HepG2 (cell line): ENCODE data around the gene PITRM1. TPM values are rescaled to one million over a fixed set of nuclear protein-coding genes. Genes with fewer than 3 reads are reported as not detected.

Source experiments
- ATAC-seq: fragments of 200-7000 bp; cut with Tn5 transposase; 3 replicates; pipeline ENCODE4 v1.9.1; 2020; ENCODE audit warnings: mild to moderate bottlenecking, moderate library complexity
- BruUV-seq: library from RNA; stranded (reverse); fragments of 400-500 nt; replicated peaks from 2 replicates; lab custom pipeline; 2021; lab: Mats Ljungman, UMichigan
- CTCF ChIA-PET: fragments of 300-600 bp; formaldehyde crosslinking; extraction: SDS; loops from one replicate; lab custom pipeline; 2021; ENCODE audit warnings: low total read pairs, inconsistent platforms, low intra/inter-chr PET ratio; lab: Yijun Ruan, JAX
- POLR2A ChIA-PET: fragments of 350-600 bp; sonication (Branson Sonifier 250); formaldehyde crosslinking; loops from one replicate; lab custom pipeline; 2020; ENCODE audit warnings: antibody characterized with exemption, inconsistent platforms; lab: Yijun Ruan, JAX
- DNase-seq: peaks from one replicate; pipeline ENCODE4 v3.0.0-alpha.2; 2015; ENCODE audit warnings: low spot score
- FAIRE-seq: peaks from 3 replicates; lab custom pipeline; 2011; peaks lifted over from hg19 to GRCh38; lab: Jason Lieb, UNC
- H2AFZ ChIP-seq: one replicate; pipeline ENCODE4 v1.6.1; 2011; ENCODE audit warnings: low read length, inconsistent platforms
- H3K27ac ChIP-seq: fragments of 300-600 bp; 3 replicates; pipeline ENCODE4 v1.8.0; 2011; ENCODE audit warnings: mixed run types, mild to moderate bottlenecking, mixed read lengths, low read length, inconsistent platforms; ENCODE audit not compliant: insufficient read depth; ENCODE audit errors: extremely low read length
- H3K27me3 ChIP-seq, 2 experiments: fragments of 200-600 bp in 1 of 2; 2 replicates in 1 of 2; 3 replicates in 1 of 2; pipeline versions ENCODE4 v1.6.0 to v1.8.0; 2011; ENCODE audit warnings: low read length in 2 of 2, mild to moderate bottlenecking in 2 of 2, moderate library complexity in 2 of 2, inconsistent platforms in 1 of 2; ENCODE audit not compliant: insufficient read depth in 2 of 2, control insufficient read depth in 1 of 2
- H3K36me3 ChIP-seq, 2 experiments: fragments of 200-600 bp in 1 of 2; replicated peaks in 1 of 2; 2 replicates in 1 of 2; 3 replicates in 1 of 2; pipeline versions ENCODE4 v1.5.1 to v1.8.0; 2011; ENCODE audit warnings: low read length in 2 of 2, inconsistent platforms in 1 of 2; ENCODE audit not compliant: insufficient read depth in 2 of 2, control insufficient read depth in 1 of 2
- H3K4me1 ChIP-seq: 2 replicates; pipeline ENCODE4 v1.5.1; 2012; ENCODE audit warnings: low read length, inconsistent platforms; ENCODE audit not compliant: insufficient read depth
- H3K4me2 ChIP-seq: 2 replicates; pipeline ENCODE4 v1.6.0; 2011; ENCODE audit warnings: low read depth, low read length, inconsistent platforms
- H3K4me3 ChIP-seq, 3 experiments: fragments of 200-600 bp in 1 of 3; sonication (generic), shearing (Covaris generic) in 1 of 3; replicated peaks in 1 of 3; 2 replicates each; pipeline ENCODE4 v1.5.1; 2011 to 2016; ENCODE audit warnings: low read length in 3 of 3, inconsistent platforms in 2 of 3, low read depth in 2 of 3, mild to moderate bottlenecking in 2 of 3, control low read depth in 1 of 3, mixed read lengths in 1 of 3; ENCODE audit not compliant: insufficient read depth in 1 of 3
- H3K79me2 ChIP-seq: one replicate; pipeline ENCODE4 v1.6.1; 2011; ENCODE audit warnings: low read length, inconsistent platforms; ENCODE audit not compliant: insufficient read depth
- H3K9ac ChIP-seq: 2 replicates; pipeline ENCODE4 v1.6.0; 2011; ENCODE audit warnings: mild to moderate bottlenecking, low read depth, low read length, inconsistent platforms; ENCODE audit not compliant: insufficient read depth
- H3K9me3 ChIP-seq: 2 replicates; pipeline ENCODE4 v1.5.1; 2012; ENCODE audit warnings: mild to moderate bottlenecking, low read length
- H4K20me1 ChIP-seq: 2 replicates; pipeline ENCODE4 v1.6.0; 2011; ENCODE audit warnings: inconsistent platforms, mild to moderate bottlenecking, low read length, moderate library complexity; ENCODE audit not compliant: insufficient read depth
- CHD2 ChIP-seq: IDR thresholded peaks from 2 replicates; pipeline ENCODE4 v1.6.1; 2011; ENCODE audit warnings: low read depth, low read length, improper control_type of control experiment
- CSRNP1 ChIP-seq: sonication (generic); formaldehyde crosslinking; IDR thresholded peaks from 2 replicates; pipeline ENCODE4 v1.8.1; 2023; ENCODE audit warnings: mild to moderate bottlenecking, missing genetic modification reagents
- DBP ChIP-seq: sonication (generic); formaldehyde crosslinking; IDR thresholded peaks from 2 replicates; pipeline ENCODE4 v1.4.0; 2020; ENCODE audit warnings: missing genetic modification reagents; ENCODE audit errors: not compliant biosample characterization
- E2F1 ChIP-seq: sonication (generic); formaldehyde crosslinking; IDR thresholded peaks from 2 replicates; pipeline ENCODE4 v1.5.0; 2020; ENCODE audit warnings: missing genetic modification reagents
- GLI4 ChIP-seq: sonication (generic); formaldehyde crosslinking; IDR thresholded peaks from 2 replicates; pipeline ENCODE4 v1.5.1; 2020; ENCODE audit warnings: missing genetic modification reagents, mild to moderate bottlenecking, moderate library complexity, borderline replicate concordance
- HOXA3 ChIP-seq: sonication (generic); formaldehyde crosslinking; IDR thresholded peaks from 2 replicates; pipeline ENCODE4 v1.5.0; 2020; ENCODE audit warnings: missing genetic modification reagents
- KDM5A ChIP-seq: fragments of 200-600 bp; sonication (generic); IDR thresholded peaks from 2 replicates; pipeline ENCODE4 v1.7.0; 2018; ENCODE audit warnings: antibody characterized with exemption, mild to moderate bottlenecking, low read length, borderline replicate concordance
- KLF9 ChIP-seq: IDR thresholded peaks from 2 replicates; pipeline ENCODE4 v1.6.1; 2016; ENCODE audit warnings: low read depth
- LCORL ChIP-seq, 2 experiments: fragments of 450-650 bp in 1 of 2; sonication (generic) in 1 of 2; formaldehyde crosslinking in 1 of 2; IDR thresholded peaks; 2 replicates each; pipeline versions ENCODE4 v1.5.0 to v1.6.1; 2017 to 2020; ENCODE audit warnings: antibody characterized with exemption in 1 of 2, missing genetic modification reagents in 1 of 2
- MIXL1 ChIP-seq: IDR thresholded peaks from 2 replicates; pipeline ENCODE4 v1.6.1; 2016
- MXD4 ChIP-seq: IDR thresholded peaks from 2 replicates; pipeline ENCODE4 v1.6.1; 2016; ENCODE audit warnings: mild to moderate bottlenecking, missing biosample characterization, missing genetic modification reagents
- NAIF1 ChIP-seq: sonication (generic); formaldehyde crosslinking; IDR thresholded peaks from 2 replicates; pipeline ENCODE4 v1.5.0; 2020; ENCODE audit warnings: mild to moderate bottlenecking, missing genetic modification reagents, borderline replicate concordance
- POLR2G ChIP-seq: fragments of 200-400 bp; formaldehyde crosslinking; IDR thresholded peaks from 2 replicates; pipeline ENCODE4 v1.6.1; 2018; ENCODE audit warnings: mild to moderate bottlenecking, low read depth, low read length, moderate library complexity
- PREB ChIP-seq: sonication (generic); formaldehyde crosslinking; IDR thresholded peaks from 2 replicates; pipeline ENCODE4 v1.4.0; 2020; ENCODE audit warnings: missing genetic modification reagents
- ZFX ChIP-seq: sonication (generic); formaldehyde crosslinking; IDR thresholded peaks from 2 replicates; pipeline ENCODE4 v1.4.0; 2020; ENCODE audit warnings: mild to moderate bottlenecking, low read depth, missing genetic modification reagents, moderate library complexity
- ZNF484 ChIP-seq: sonication (generic); formaldehyde crosslinking; IDR thresholded peaks from 2 replicates; pipeline ENCODE4 v1.5.1; 2020; ENCODE audit warnings: mild to moderate bottlenecking, low read depth, missing genetic modification reagents, borderline replicate concordance
- ZNF577 ChIP-seq: sonication (generic); formaldehyde crosslinking; IDR thresholded peaks from 2 replicates; pipeline ENCODE4 v1.4.0; 2020; ENCODE audit warnings: mild to moderate bottlenecking, low read depth, missing genetic modification reagents, borderline replicate concordance
- ZNF580 ChIP-seq: IDR thresholded peaks from 2 replicates; pipeline ENCODE4 v1.6.1; 2016; ENCODE audit warnings: low read depth, borderline replicate concordance
- ZSCAN30 ChIP-seq: sonication (generic); formaldehyde crosslinking; IDR thresholded peaks from 2 replicates; pipeline ENCODE4 v1.5.0; 2020; ENCODE audit warnings: mild to moderate bottlenecking, missing genetic modification reagents
- WGBS: methylation state at CpG from one replicate; pipeline ENCODE4 v1.1.6; 2017; ENCODE audit warnings: low lambda C conversion rate; 5-methylcytosine and 5-hydroxymethylcytosine counted together
- in situ Hi-C: cut with HindIII; loops from 2 replicates; pipeline ENCODE4 v1.10.0; 2017; ENCODE audit warnings: low pct_unique_long_range_greater_than_20kb; ENCODE audit not compliant: extremely low pct_ligation_motif_present
- intact Hi-C: fragments of 100-400 bp; cut with micrococcal nuclease; formaldehyde crosslinking; loops from one replicate; pipeline ENCODE4 v1.10.0; 2022; ENCODE audit not compliant: unreplicated experiment
- polyA plus RNA-seq, 8 experiments: library from polyadenylated mRNA; depleted of rRNA in 3 of 8; stranded (reverse) in 7 of 8; unstranded in 1 of 8; fragments of >200 nt; fragmentation: Illumina TruSeq in 4 of 8; extraction: Trizol in 4 of 8; gene quantifications; 2 replicates each; pipeline versions ENCODE4 v1.2.1 to v1.2.3, GENCODE V29; 2011 to 2016; ENCODE audit warnings: low read depth in 4 of 8, missing spikeins in 1 of 8, mixed read lengths in 1 of 8; ENCODE audit not compliant: insufficient read depth in 1 of 8
- total RNA-seq, 5 experiments: library from RNA; depleted of rRNA; stranded (reverse); fragments of >200 nt; fragmentation: Illumina TruSeq; extraction: Trizol; gene quantifications; 2 replicates each; pipeline ENCODE4 v1.2.3, GENCODE V29; 2016; ENCODE audit warnings: low read depth in 1 of 5

The PITRM1 gene
- total and polyA plus RNA-seq, 2 of the 13 experiments (the other 11 are each of a cell fraction or from before 2014, with no cell fraction given), result 16.4 to 29.0 TPM

- TF ChIP-seq CSRNP1 (CRISPR knock-in tag) (no peak), MXD4 (CRISPR knock-in tag) (no peak), CHD2 (no peak), DBP (CRISPR knock-in tag) (no peak), ZSCAN30 (CRISPR knock-in tag) (no peak), KLF9 (no peak), ZNF484 (CRISPR knock-in tag) (no peak), ZNF577 (CRISPR knock-in tag) (no peak), HOXA3 (CRISPR knock-in tag) (no peak)
These were observed 22.3 kb upstream of the PITRM1 start (continued) for GRCh38 chr10:3194871-3195270.

- no peaks in the 10 kb centered on the region for H3K79me2 ChIP-seq
- H3K4me3 ChIP-seq, result no peak overlapping the region
- no peaks in the 10 kb centered on the region for H3K9me3 ChIP-seq
- H2AFZ ChIP-seq, result no peak overlapping the region
- H4K20me1 ChIP-seq, result no peaks in the 10 kb centered on the region
- no peak overlapping the region for H3K27ac ChIP-seq
- H3K36me3 ChIP-seq, result no peaks in the 10 kb centered on the region
- CTCF ChIA-PET, result no interaction called here
- in situ Hi-C loops, result no loop called here
- POLR2A ChIA-PET, result no interaction called here
- no peak for FAIRE-seq
- H3K4me1 ChIP-seq, result 0 out of 2 replicates have a peak, but pooled peaks cover 4% of the 10 kb centered on the region
- intact Hi-C loops, result no loop called here
- no peak for ATAC-seq
- H3K9ac ChIP-seq, result no peak overlapping the region
- no TSS peak for BruUV-seq
- peaks cover 1 to 51% of the 10 kb centered on the region in 2 experiments for H3K27me3 ChIP-seq
- 44% methylated on average over 6 of the region's 6 CpGs for WGBS
- no peak overlapping the region for H3K4me2 ChIP-seq
- no peak for DNase-seq
- no peak for TF ChIP-seq NAIF1 (CRISPR knock-in tag)
- TF ChIP-seq LCORL (IDR thresholded peaks at IDR 0.05), result no peak
- TF ChIP-seq LCORL (CRISPR knock-in tag; IDR thresholded peaks at IDR 0.05), result no peak
- TF ChIP-seq E2F1 (CRISPR knock-in tag), result no peak
- no peak for TF ChIP-seq POLR2G
- TF ChIP-seq ZFX (CRISPR knock-in tag), result no peak
- TF ChIP-seq MIXL1 (CRISPR knock-in tag), result no peak
- no peak for TF ChIP-seq GLI4
- TF ChIP-seq PREB, result no peak
- TF ChIP-seq KDM5A, result no peak
- no peak for TF ChIP-seq ZNF580
These were observed 21.2 kb upstream of the PITRM1 start for GRCh38 chr10:3193751-3194150.
